Duodenal mucosa (tissue), 2 donors: ENCODE measurements around the gene GBP3.

Source experiments
- H3K27ac ChIP-seq: one replicate; pipeline ENCODE4 v1.7.0; 2013; ENCODE audit warnings: low read depth, low read length
- H3K27me3 ChIP-seq, 2 donors: one replicate each; pipeline ENCODE4 v1.7.0; 2013; ENCODE audit warnings: low read length in 2 of 2, control low read depth in 1 of 2; ENCODE audit not compliant: insufficient read depth in 2 of 2, control insufficient read depth in 1 of 2
- H3K36me3 ChIP-seq, 2 donors: one replicate each; pipeline ENCODE4 v1.7.0; 2013; ENCODE audit warnings: low read length in 2 of 2, control low read depth in 1 of 2; ENCODE audit not compliant: insufficient read depth in 2 of 2, control insufficient read depth in 1 of 2
- H3K4me1 ChIP-seq, 2 donors: one replicate each; pipeline ENCODE4 v1.7.0; 2013; ENCODE audit warnings: low read length in 2 of 2, control low read depth in 1 of 2; ENCODE audit not compliant: insufficient read depth in 2 of 2, control insufficient read depth in 1 of 2
- H3K4me3 ChIP-seq, 2 donors: one replicate each; pipeline ENCODE4 v1.7.0; 2013; ENCODE audit warnings: low read length in 2 of 2, low read depth in 1 of 2
- H3K9ac ChIP-seq, 2 donors: one replicate each; pipeline ENCODE4 v1.7.0; 2013; ENCODE audit warnings: low read length in 2 of 2, low read depth in 1 of 2
- H3K9me3 ChIP-seq, 2 donors: one replicate each; pipeline ENCODE4 v1.7.0; 2013; ENCODE audit warnings: low read length in 2 of 2, control low read depth in 1 of 2; ENCODE audit not compliant: control insufficient read depth in 1 of 2

The GBP3 gene, protein sequence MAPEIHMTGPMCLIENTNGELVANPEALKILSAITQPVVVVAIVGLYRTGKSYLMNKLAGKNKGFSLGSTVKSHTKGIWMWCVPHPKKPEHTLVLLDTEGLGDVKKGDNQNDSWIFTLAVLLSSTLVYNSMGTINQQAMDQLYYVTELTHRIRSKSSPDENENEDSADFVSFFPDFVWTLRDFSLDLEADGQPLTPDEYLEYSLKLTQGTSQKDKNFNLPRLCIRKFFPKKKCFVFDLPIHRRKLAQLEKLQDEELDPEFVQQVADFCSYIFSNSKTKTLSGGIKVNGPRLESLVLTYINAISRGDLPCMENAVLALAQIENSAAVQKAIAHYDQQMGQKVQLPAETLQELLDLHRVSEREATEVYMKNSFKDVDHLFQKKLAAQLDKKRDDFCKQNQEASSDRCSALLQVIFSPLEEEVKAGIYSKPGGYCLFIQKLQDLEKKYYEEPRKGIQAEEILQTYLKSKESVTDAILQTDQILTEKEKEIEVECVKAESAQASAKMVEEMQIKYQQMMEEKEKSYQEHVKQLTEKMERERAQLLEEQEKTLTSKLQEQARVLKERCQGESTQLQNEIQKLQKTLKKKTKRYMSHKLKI

GRCh38 chr1:89022167-89022959 is at the start of gene GBP3:
TSS of gene GBP3 (minus strand) at chr1:89022866. CDS start at chr1:89020721, 2,145 bp downstream.
- H3K27ac ChIP-seq: peak within 1 kb of the TSS; percentile 77
- H3K36me3 ChIP-seq: peaks cover 7 to 9% of the 10 kb centered on the region in 2 donors
- peak within 1 kb of the TSS; percentile 60 to 79 for H3K9ac ChIP-seq

GRCh38 chr1:89070509-89070908 is 47.8 kb upstream of the GBP3 start:
- H3K27me3 ChIP-seq: no peaks in the 10 kb centered on the region
- H3K4me3 ChIP-seq: peak overlapping the region in 1 of 2 donors; percentile 18
- H3K9ac ChIP-seq: no peak overlapping the region
- no peaks in the 10 kb centered on the region for H3K9me3 ChIP-seq
- no peak overlapping the region for H3K27ac ChIP-seq
- H3K4me1 ChIP-seq: peaks cover 0 to 2% of the 10 kb centered on the region in 2 donors
- no peaks in the 10 kb centered on the region for H3K36me3 ChIP-seq

More at GRCh38 chr1:89022167-89022959, at the start of gene GBP3:
- no peaks in the 10 kb centered on the region for H3K27me3 ChIP-seq
- no peaks in the 10 kb centered on the region for H3K9me3 ChIP-seq
- H3K4me3 ChIP-seq: peak within 1 kb of the TSS; percentile 69 to 85
- H3K4me1 ChIP-seq: peaks cover 13 to 27% of the 10 kb centered on the region in 2 donors

DNA sequence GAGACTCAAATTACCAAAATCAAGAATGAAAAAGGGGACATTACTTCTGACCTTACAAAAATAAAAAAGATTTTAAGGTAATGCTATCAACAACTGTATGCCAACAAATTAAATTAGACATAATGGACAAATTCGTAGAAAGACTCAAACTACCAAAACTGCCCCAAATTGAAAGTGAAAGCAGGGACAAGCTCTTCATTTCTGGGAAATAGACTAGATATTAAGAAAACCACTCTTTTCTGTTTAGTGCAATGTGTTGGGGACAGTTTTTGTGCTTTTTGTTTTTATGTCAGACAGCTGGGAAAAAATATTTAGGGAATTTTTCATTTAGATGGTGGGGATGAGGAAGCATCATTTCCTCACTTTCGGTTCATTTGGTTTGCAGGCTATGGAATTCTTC is 47.3 kb upstream of the GBP3 start:
- H3K4me3 ChIP-seq: peak overlapping the region; percentile 15 to 18
- H3K27ac ChIP-seq: no peak overlapping the region

GRCh38 chr1:89068291-89068690 is 45.6 kb upstream of the GBP3 start:
- Histone ChIP-seq H3K36me3 (no peaks in the 10 kb centered on the region), H3K9me3 (no peaks in the 10 kb centered on the region), H3K9ac (no peak overlapping the region), H3K4me1 (peaks cover 0 to 9% of the 10 kb centered on the region in 2 donors), H3K27ac (no peak overlapping the region), H3K27me3 (no peaks in the 10 kb centered on the region), H3K4me3 (no peak overlapping the region)

More for the DNA sequence above, 47.3 kb upstream of the GBP3 start:
- Histone ChIP-seq H3K4me1 (peaks cover 0 to 4% of the 10 kb centered on the region in 2 donors), H3K9ac (no peak overlapping the region), H3K27me3 (no peaks in the 10 kb centered on the region), H3K9me3 (no peaks in the 10 kb centered on the region), H3K36me3 (no peaks in the 10 kb centered on the region)

GRCh38 chr1:89065079-89065868 is 42.6 kb upstream of the GBP3 start, which contains the start of gene GBP1:
TSS of gene GBP1 (minus strand) at chr1:89065208. CDS start at chr1:89063234, 1,974 bp downstream.
- Histone ChIP-seq H3K36me3 (no peaks in the 10 kb centered on the region), H3K9ac (peak within 1 kb of the TSS; percentile 45 to 83), H3K4me1 (peaks cover 0 to 9% of the 10 kb centered on the region in 2 donors), H3K27me3 (no peaks in the 10 kb centered on the region), H3K27ac (peak within 1 kb of the TSS; percentile 79), H3K4me3 (peak within 1 kb of the TSS; percentile 62 to 77), H3K9me3 (no peaks in the 10 kb centered on the region)

GRCh38 chr1:89064632-89065031 is 42.0 kb upstream of the GBP3 start:
- Histone ChIP-seq H3K36me3 (no peaks in the 10 kb centered on the region), H3K27me3 (no peaks in the 10 kb centered on the region), H3K4me3 (peak overlapping the region; percentile 62 to 77), H3K27ac (peak overlapping the region; percentile 79), H3K9ac (peak overlapping the region; percentile 45 to 83), H3K9me3 (no peaks in the 10 kb centered on the region), H3K4me1 (peaks cover 0 to 9% of the 10 kb centered on the region in 2 donors)

DNA sequence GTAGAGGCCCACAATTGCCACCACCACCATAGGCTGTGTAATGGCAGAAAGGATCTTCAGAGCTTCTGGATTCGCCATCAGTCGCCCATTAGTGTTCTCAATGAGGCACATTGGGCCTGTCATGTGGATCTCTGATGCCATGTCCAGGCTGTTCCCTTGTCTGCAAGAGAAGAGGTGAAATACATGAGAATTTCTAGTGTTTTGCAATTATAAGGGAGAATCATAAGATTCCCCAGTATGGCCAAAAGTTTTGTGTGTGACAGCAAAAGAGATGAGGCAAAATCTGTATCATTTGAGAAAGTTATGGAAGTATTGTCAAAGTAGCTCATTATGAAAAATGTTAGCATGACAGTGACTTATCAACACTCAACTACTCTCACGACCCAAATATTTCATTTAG is 40.4 kb upstream of the GBP3 start:
- peak overlapping the region; percentile 16 to 23 for H3K4me3 ChIP-seq
- no peak overlapping the region for H3K27ac ChIP-seq
- no peak overlapping the region for H3K9ac ChIP-seq
- no peaks in the 10 kb centered on the region for H3K27me3 ChIP-seq
- no peaks in the 10 kb centered on the region for H3K9me3 ChIP-seq
- peaks cover 8 to 12% of the 10 kb centered on the region in 2 donors for H3K36me3 ChIP-seq
- peaks cover 0 to 9% of the 10 kb centered on the region in 2 donors for H3K4me1 ChIP-seq

DNA sequence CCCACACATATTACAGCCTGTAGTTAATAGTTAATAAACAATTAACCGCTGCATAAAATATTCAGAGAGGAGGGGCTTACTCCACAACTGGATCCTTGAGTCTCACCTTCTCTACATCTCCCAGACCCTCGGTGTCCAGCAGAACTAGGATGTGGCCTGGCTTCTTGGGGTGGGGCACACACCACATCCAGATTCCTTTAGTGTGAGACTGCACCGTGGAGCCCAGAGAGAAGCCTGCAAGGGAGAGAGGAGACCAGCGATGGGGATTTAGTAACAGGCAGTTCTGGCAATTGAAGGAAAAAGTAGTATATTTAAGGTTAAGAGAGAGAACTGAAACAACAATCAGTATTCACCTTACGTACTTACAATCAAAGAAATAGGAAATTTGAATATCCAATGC is 37.4 kb upstream of the GBP3 start:
- Histone ChIP-seq H3K36me3 (peaks cover 18 to 31% of the 10 kb centered on the region in 2 donors), H3K4me3 (no peak overlapping the region), H3K9me3 (no peaks in the 10 kb centered on the region), H3K27ac (no peak overlapping the region), H3K9ac (no peak overlapping the region), H3K27me3 (no peaks in the 10 kb centered on the region), H3K4me1 (peaks cover 0 to 6% of the 10 kb centered on the region in 2 donors)

DNA sequence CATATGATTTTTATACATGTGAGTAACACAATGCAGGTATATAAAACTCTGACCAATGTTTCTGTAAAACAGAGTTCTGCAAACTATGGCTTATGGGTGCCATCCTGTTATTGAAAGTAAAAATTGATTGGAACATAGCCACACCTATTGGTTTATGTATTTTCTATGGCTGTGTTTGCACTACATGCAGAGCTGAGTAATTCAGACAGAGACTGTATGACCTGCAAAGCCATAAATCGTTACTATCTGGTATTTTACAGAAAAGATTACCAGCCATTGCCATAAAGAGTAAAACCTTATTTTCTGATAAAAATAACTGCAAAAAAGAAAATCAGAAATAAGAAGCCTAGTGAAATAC is 29.3 kb upstream of the GBP3 start:
- no peak overlapping the region for H3K4me3 ChIP-seq
- H3K36me3 ChIP-seq: peaks cover 17 to 29% of the 10 kb centered on the region in 2 donors
- H3K27me3 ChIP-seq: no peaks in the 10 kb centered on the region

More for the DNA sequence above, 29.3 kb upstream of the GBP3 start:
- Histone ChIP-seq H3K27ac (no peak overlapping the region), H3K9ac (no peak overlapping the region), H3K4me1 (peaks cover 0 to 7% of the 10 kb centered on the region in 2 donors), H3K9me3 (no peaks in the 10 kb centered on the region)
